Naive B cell (primary cell): ENCODE data around the gene ADAMTS15. TPM values are rescaled to one million over a fixed set of nuclear protein-coding genes. Genes with fewer than 3 reads are reported as not detected.
A peak's percentile ranks its signal among the peaks of the same experiment; 100 is the strongest.

Experiments
- ATAC-seq, 2 donors: fragments of 150-1000 bp; cut with Tn5 transposase; 2 replicates each; pipeline ENCODE4 v1.10.0; 2021; ENCODE audit warnings: low read depth in 2 of 2, mild to moderate bottlenecking in 2 of 2, moderate library complexity in 2 of 2
- DNase-seq: peaks from one replicate; pipeline ENCODE4 v3.0.0; 2022
- H3K27ac Mint-ChIP-seq, 6 donors: one replicate each; pipeline ENCODE4 v1.8.0; 2020 to 2022; ENCODE audit warnings: mild to moderate bottlenecking in 6 of 6, mixed read lengths in 6 of 6, moderate library complexity in 5 of 6, inconsistent platforms in 2 of 6
- H3K27me3 Mint-ChIP-seq, 3 donors: one replicate each; pipeline ENCODE4 v1.8.0; 2021 to 2022; ENCODE audit warnings: mixed read lengths in 3 of 3, mild to moderate bottlenecking in 1 of 3
- H3K36me3 Mint-ChIP-seq, 2 donors: one replicate each; pipeline ENCODE4 v1.8.0; 2020 to 2022; ENCODE audit warnings: mixed read lengths in 2 of 2, inconsistent platforms in 1 of 2, mild to moderate bottlenecking in 1 of 2
- H3K4me1 Mint-ChIP-seq, 3 donors: one replicate each; pipeline ENCODE4 v1.8.0; 2020 to 2022; ENCODE audit warnings: mixed read lengths in 3 of 3, inconsistent platforms in 1 of 3, mild to moderate bottlenecking in 1 of 3, moderate library complexity in 1 of 3
- H3K4me3 Mint-ChIP-seq, 8 donors: one replicate each; pipeline ENCODE4 v1.8.0; 2020 to 2022; ENCODE audit warnings: mild to moderate bottlenecking in 8 of 8, mixed read lengths in 8 of 8, moderate library complexity in 8 of 8, inconsistent platforms in 2 of 8
- H3K9me3 Mint-ChIP-seq, 7 donors: one replicate each; pipeline ENCODE4 v1.8.0; 2020 to 2022; ENCODE audit warnings: mixed read lengths in 7 of 7, mild to moderate bottlenecking in 5 of 7, inconsistent platforms in 2 of 7, moderate library complexity in 1 of 7
- polyA plus RNA-seq, 6 donors: library from polyadenylated mRNA; unstranded; fragments of 300-500 nt; fragmentation: Illumina TruSeq; gene quantifications; one replicate each; pipeline ENCODE4 v1.2.3, GENCODE V29; 2021; ENCODE audit warnings: low read depth in 6 of 6

Gene ADAMTS15
- polyA plus RNA-seq, 6 donors from 2014 or later, result not detected

GRCh38 chr11:130465263-130465662 lies 16.8 kb downstream of the ADAMTS15 start:
- ATAC-seq (no peak), DNase-seq (no peak)
- Mint-ChIP-seq H3K9me3 (no peaks in the 10 kb centered on the region), H3K36me3 (no peaks in the 10 kb centered on the region), H3K27me3 (peaks cover 6 to 7% (median 6%) of the 10 kb centered on the region in 3 donors), H3K27ac (no peak overlapping the region), H3K4me1 (no peaks in the 10 kb centered on the region), H3K4me3 (no peak overlapping the region)

GRCh38 chr11:130467116-130467900 lies 18.9 kb downstream of the ADAMTS15 start:
- Mint-ChIP-seq H3K36me3 (no peaks in the 10 kb centered on the region), H3K27me3 (peaks cover 0 to 6% (median 0%) of the 10 kb centered on the region in 3 donors), H3K4me3 (no peak overlapping the region), H3K4me1 (no peaks in the 10 kb centered on the region), H3K27ac (no peak overlapping the region), H3K9me3 (no peaks in the 10 kb centered on the region)
- ATAC-seq (no peak), DNase-seq (no peak)

- Mint-ChIP-seq H3K27me3 (peaks cover 0 to 4% (median 0%) of the 10 kb centered on the region in 3 donors), H3K4me1 (no peaks in the 10 kb centered on the region), H3K36me3 (no peaks in the 10 kb centered on the region), H3K9me3 (no peaks in the 10 kb centered on the region), H3K27ac (no peak overlapping the region), H3K4me3 (no peak overlapping the region)
- DNase-seq (no peak), ATAC-seq (no peak)
Measured at GRCh38 chr11:130469181-130469580, 20.7 kb downstream of the ADAMTS15 start.

- H3K9me3 Mint-ChIP-seq, result no peaks in the 10 kb centered on the region
- H3K27ac Mint-ChIP-seq, result no peak overlapping the region
- no peaks in the 10 kb centered on the region for H3K36me3 Mint-ChIP-seq
- ATAC-seq (no peak), DNase-seq (no peak)
- peaks cover 0 to 2% (median 0%) of the 10 kb centered on the region in 3 donors for H3K27me3 Mint-ChIP-seq
- H3K4me1 Mint-ChIP-seq, result no peaks in the 10 kb centered on the region
- H3K4me3 Mint-ChIP-seq, result no peak overlapping the region
Measured at GRCh38 chr11:130470832-130471706, 22.6 kb downstream of the ADAMTS15 start.

- H3K27ac Mint-ChIP-seq, result no peak overlapping the region
- H3K9me3 Mint-ChIP-seq, result no peaks in the 10 kb centered on the region
- ATAC-seq (no peak), DNase-seq (no peak)
- H3K36me3 Mint-ChIP-seq, result no peaks in the 10 kb centered on the region
- H3K4me1 Mint-ChIP-seq, result no peaks in the 10 kb centered on the region
- no peak overlapping the region for H3K4me3 Mint-ChIP-seq
- peaks cover 0 to 3% (median 0%) of the 10 kb centered on the region in 3 donors for H3K27me3 Mint-ChIP-seq
Measured at GRCh38 chr11:130471731-130472433, 23.4 kb downstream of the ADAMTS15 start.

GRCh38 chr11:130472434-130472961 lies 24.1 kb downstream of the ADAMTS15 start:
- no peak for ATAC-seq
- Mint-ChIP-seq H3K27me3 (peaks cover 0 to 7% (median 0%) of the 10 kb centered on the region in 3 donors), H3K4me1 (no peaks in the 10 kb centered on the region), H3K27ac (no peak overlapping the region), H3K9me3 (no peaks in the 10 kb centered on the region), H3K4me3 (no peak overlapping the region), H3K36me3 (no peaks in the 10 kb centered on the region)
- no peak for DNase-seq

GRCh38 chr11:130473056-130473794 lies 24.8 kb downstream of the ADAMTS15 start:
- Mint-ChIP-seq H3K36me3 (no peaks in the 10 kb centered on the region), H3K9me3 (no peaks in the 10 kb centered on the region), H3K4me1 (no peaks in the 10 kb centered on the region), H3K27me3 (peaks cover 0 to 9% (median 0%) of the 10 kb centered on the region in 3 donors), H3K27ac (no peak overlapping the region), H3K4me3 (no peak overlapping the region)
- ATAC-seq, result no peak
- DNase-seq, result no peak

- Mint-ChIP-seq H3K27ac (no peak overlapping the region), H3K27me3 (peaks cover 0 to 9% (median 0%) of the 10 kb centered on the region in 3 donors), H3K36me3 (no peaks in the 10 kb centered on the region), H3K4me1 (no peaks in the 10 kb centered on the region), H3K4me3 (no peak overlapping the region), H3K9me3 (no peaks in the 10 kb centered on the region)
- DNase-seq, result no peak
- no peak for ATAC-seq
Measured at GRCh38 chr11:130473795-130474377, 25.4 kb downstream of the ADAMTS15 start.

GRCh38 chr11:130474637-130475400 lies 26.4 kb downstream of the ADAMTS15 start:
- no peak overlapping the region for H3K27ac Mint-ChIP-seq
- no peaks in the 10 kb centered on the region for H3K36me3 Mint-ChIP-seq
- H3K9me3 Mint-ChIP-seq, result no peaks in the 10 kb centered on the region
- no peak for ATAC-seq
- H3K27me3 Mint-ChIP-seq, result peaks cover 0 to 9% (median 0%) of the 10 kb centered on the region in 3 donors
- H3K4me1 Mint-ChIP-seq, result no peaks in the 10 kb centered on the region
- no peak overlapping the region for H3K4me3 Mint-ChIP-seq
- no peak for DNase-seq

GRCh38 chr11:130475426-130476053 lies 27.1 kb downstream of the ADAMTS15 start:
- ATAC-seq (no peak), DNase-seq (no peak)
- Mint-ChIP-seq H3K9me3 (no peaks in the 10 kb centered on the region), H3K27me3 (peaks cover 0 to 9% (median 0%) of the 10 kb centered on the region in 3 donors), H3K4me3 (no peak overlapping the region), H3K4me1 (no peaks in the 10 kb centered on the region), H3K36me3 (no peaks in the 10 kb centered on the region), H3K27ac (no peak overlapping the region)

GRCh38 chr11:130476200-130476921 lies 27.9 kb downstream of the ADAMTS15 start:
- Mint-ChIP-seq H3K4me3 (peak overlapping the region in 1 of 8 donors; percentile 9), H3K9me3 (no peaks in the 10 kb centered on the region), H3K36me3 (no peaks in the 10 kb centered on the region), H3K4me1 (no peaks in the 10 kb centered on the region), H3K27ac (no peak overlapping the region), H3K27me3 (peaks cover 0 to 9% (median 0%) of the 10 kb centered on the region in 3 donors)
- DNase-seq (no peak), ATAC-seq (no peak)
